HFFc6 (cell line): ENCODE measurements around the gene TBC1D2. TPM values are rescaled to one million over a fixed set of nuclear protein-coding genes. Genes with fewer than 3 reads are reported as not detected.

Source experiments
- DNase-seq: peaks from one replicate; pipeline ENCODE4 v3.0.0-alpha.2; 2018
- H3K27ac Mint-ChIP-seq: 2 replicates; pipeline ENCODE4 v1.8.0; 2020; ENCODE audit warnings: mild to moderate bottlenecking, mixed read lengths
- H3K27me3 Mint-ChIP-seq: 2 replicates; pipeline ENCODE4 v1.8.0; 2021; ENCODE audit warnings: mild to moderate bottlenecking, moderate library complexity, mixed read lengths; ENCODE audit not compliant: insufficient read depth
- H3K36me3 Mint-ChIP-seq: 2 replicates; pipeline ENCODE4 v1.8.0; 2021; ENCODE audit warnings: low read depth, mixed read lengths
- H3K4me1 Mint-ChIP-seq: 2 replicates; pipeline ENCODE4 v1.8.0; 2020; ENCODE audit warnings: low read depth, mixed read lengths
- H3K4me3 Mint-ChIP-seq: 2 replicates; pipeline ENCODE4 v1.8.0; 2020; ENCODE audit warnings: mild to moderate bottlenecking, moderate library complexity, mixed read lengths
- H3K9me3 Mint-ChIP-seq: 2 replicates; pipeline ENCODE4 v1.8.0; 2020; ENCODE audit warnings: mild to moderate bottlenecking, mixed read lengths
- total RNA-seq, 6 experiments: library from RNA; stranded (reverse); fragmentation: NEBNext Ultra II Directional; extraction: Animal tissue kit (Norgen Biotek cat#: 25700); gene quantifications; 2 replicates in 1 of 6; 3 replicates in 5 of 6; pipeline ENCODE4 v1.2.3, GENCODE V29; 2021
- TF ChIP-seq, protein P1 (sequence below): fragments of 200-600 bp; sonication (generic); IDR thresholded peaks from 2 replicates; pipeline ENCODE4 v1.5.0; 2021; ENCODE audit warnings: antibody characterized with exemption, mild to moderate bottlenecking

Gene TBC1D2
- total RNA-seq, 6 experiments from 2014 or later: 31.9 to 39.4 (median 36.5) TPM

- H3K9me3 Mint-ChIP-seq: no peaks in the 10 kb centered on the region
- DNase-seq: no peak
Observed at GRCh38 chr9:98173181-98173580, 82.3 kb downstream of the TBC1D2 start.

GRCh38 chr9:98172604-98173003 lies 82.8 kb downstream of the TBC1D2 start:
- Mint-ChIP-seq H3K36me3 (no peaks in the 10 kb centered on the region), H3K4me1 (peaks cover 14% of the 10 kb centered on the region), H3K9me3 (no peaks in the 10 kb centered on the region), H3K27ac (no peak overlapping the region), H3K27me3 (peaks cover 11% of the 10 kb centered on the region), H3K4me3 (no peak overlapping the region)
- no peak for DNase-seq
- TF ChIP-seq, protein P1, sequence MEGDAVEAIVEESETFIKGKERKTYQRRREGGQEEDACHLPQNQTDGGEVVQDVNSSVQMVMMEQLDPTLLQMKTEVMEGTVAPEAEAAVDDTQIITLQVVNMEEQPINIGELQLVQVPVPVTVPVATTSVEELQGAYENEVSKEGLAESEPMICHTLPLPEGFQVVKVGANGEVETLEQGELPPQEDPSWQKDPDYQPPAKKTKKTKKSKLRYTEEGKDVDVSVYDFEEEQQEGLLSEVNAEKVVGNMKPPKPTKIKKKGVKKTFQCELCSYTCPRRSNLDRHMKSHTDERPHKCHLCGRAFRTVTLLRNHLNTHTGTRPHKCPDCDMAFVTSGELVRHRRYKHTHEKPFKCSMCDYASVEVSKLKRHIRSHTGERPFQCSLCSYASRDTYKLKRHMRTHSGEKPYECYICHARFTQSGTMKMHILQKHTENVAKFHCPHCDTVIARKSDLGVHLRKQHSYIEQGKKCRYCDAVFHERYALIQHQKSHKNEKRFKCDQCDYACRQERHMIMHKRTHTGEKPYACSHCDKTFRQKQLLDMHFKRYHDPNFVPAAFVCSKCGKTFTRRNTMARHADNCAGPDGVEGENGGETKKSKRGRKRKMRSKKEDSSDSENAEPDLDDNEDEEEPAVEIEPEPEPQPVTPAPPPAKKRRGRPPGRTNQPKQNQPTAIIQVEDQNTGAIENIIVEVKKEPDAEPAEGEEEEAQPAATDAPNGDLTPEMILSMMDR: no peak

More at GRCh38 chr9:98173181-98173580, 82.3 kb downstream of the TBC1D2 start:
- no peaks in the 10 kb centered on the region for H3K36me3 Mint-ChIP-seq
- peaks cover 14% of the 10 kb centered on the region for H3K4me1 Mint-ChIP-seq
- H3K27ac Mint-ChIP-seq: no peak overlapping the region
- peaks cover 11% of the 10 kb centered on the region for H3K27me3 Mint-ChIP-seq
- H3K4me3 Mint-ChIP-seq: no peak overlapping the region
- TF ChIP-seq, protein P1: no peak

DNA sequence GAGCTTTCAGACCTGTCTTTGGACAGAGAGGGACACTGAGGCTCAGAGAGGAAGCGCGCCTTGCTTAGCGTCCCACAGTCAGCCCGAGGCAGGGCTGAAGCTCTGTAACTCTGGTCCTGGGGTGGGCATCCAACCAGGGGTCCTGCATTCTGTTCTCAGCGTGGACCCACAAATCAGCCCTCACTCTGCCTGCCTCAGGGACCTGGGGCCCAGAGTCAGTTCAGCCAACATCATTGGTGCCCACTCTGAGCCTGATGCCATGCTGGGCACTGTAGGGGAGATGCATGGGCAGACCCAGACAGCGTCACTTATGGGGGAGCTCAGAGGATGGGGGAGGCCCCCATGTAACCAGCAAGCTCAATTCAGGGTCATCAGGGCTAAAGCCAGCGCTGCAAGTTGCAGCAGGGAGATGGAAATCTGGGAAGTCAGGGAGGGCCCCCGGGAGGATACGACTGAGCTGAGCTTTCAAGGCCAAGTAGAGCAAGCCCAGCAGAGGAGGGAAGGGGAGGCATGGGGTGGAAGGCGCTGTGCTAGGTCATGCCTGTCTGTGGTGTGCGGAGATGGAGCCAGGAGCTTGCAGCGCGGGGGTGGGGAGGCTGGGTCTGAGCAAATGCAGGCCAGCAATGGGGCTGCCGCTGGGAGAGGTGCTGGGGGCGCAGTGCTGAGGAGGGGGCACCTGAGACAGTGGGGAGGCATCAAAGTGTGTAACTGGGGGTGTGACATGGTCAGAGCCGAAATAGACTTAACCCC lies 84.1 kb downstream of the TBC1D2 start:
- peaks cover 11% of the 10 kb centered on the region for H3K27me3 Mint-ChIP-seq
- no peak overlapping the region for H3K4me3 Mint-ChIP-seq
- H3K27ac Mint-ChIP-seq: no peak overlapping the region; the same call in 1 of the 2 replicates
- no peak for DNase-seq
- peaks cover 14% of the 10 kb centered on the region for H3K4me1 Mint-ChIP-seq
- TF ChIP-seq, protein P1: no peak
- no peaks in the 10 kb centered on the region for H3K9me3 Mint-ChIP-seq
- H3K36me3 Mint-ChIP-seq: no peaks in the 10 kb centered on the region

DNA sequence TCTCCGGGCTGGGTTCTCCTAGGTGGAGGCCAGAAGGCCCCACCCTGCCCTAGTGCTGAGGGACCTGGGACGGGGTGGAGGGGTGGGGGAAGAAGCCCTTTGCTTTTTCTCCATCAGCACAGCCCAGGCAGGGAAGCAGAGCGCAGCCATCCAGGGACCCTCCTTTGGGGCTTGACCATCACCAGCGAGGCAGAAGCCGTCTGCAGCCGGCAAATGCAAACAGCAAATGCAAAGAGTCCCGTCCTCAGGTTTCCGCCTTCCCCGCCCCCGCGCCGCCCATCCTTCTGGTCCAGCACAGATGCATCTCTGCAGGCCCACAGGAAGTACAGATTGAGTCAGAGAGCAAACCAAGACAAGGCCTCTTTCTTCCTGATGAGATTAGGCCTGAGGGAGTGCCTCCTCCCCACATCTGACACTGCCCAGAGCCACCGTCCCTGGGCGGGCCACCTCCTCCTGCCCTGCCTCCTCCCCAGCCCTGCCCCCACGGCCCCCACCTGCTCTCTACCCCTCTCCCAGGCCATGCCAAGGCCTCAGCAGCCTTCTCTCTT lies 86.4 kb downstream of the TBC1D2 start:
- H3K27me3 Mint-ChIP-seq: peaks cover 11% of the 10 kb centered on the region
- TF ChIP-seq, protein P1: no peak
- no peak overlapping the region for H3K27ac Mint-ChIP-seq
- H3K4me1 Mint-ChIP-seq: peaks cover 14% of the 10 kb centered on the region
- DNase-seq: peak; percentile 10
- H3K9me3 Mint-ChIP-seq: no peaks in the 10 kb centered on the region
- H3K4me3 Mint-ChIP-seq: no peak overlapping the region
- H3K36me3 Mint-ChIP-seq: no peaks in the 10 kb centered on the region

GRCh38 chr9:98168153-98168780 lies 87.2 kb downstream of the TBC1D2 start:
- Mint-ChIP-seq H3K27ac (no peak overlapping the region), H3K9me3 (no peaks in the 10 kb centered on the region), H3K4me3 (no peak overlapping the region), H3K36me3 (no peaks in the 10 kb centered on the region), H3K27me3 (peaks cover 15% of the 10 kb centered on the region), H3K4me1 (peaks cover 14% of the 10 kb centered on the region)
- no peak for DNase-seq
- TF ChIP-seq, protein P1: no peak
